MM.1S (cell line): ENCODE data around the gene UFD1.

Experiments
- DNase-seq: peaks from one replicate; pipeline ENCODE4 v3.0.0-alpha.2; 2015
- H2AFZ ChIP-seq: fragments of 300-600 bp; sonication (generic); 2 replicates; pipeline ENCODE4 v1.6.0; 2016; ENCODE audit warnings: antibody characterized with exemption, low read length
- H3F3A ChIP-seq: fragments of 300-600 bp; sonication (generic); 2 replicates; pipeline ENCODE4 v1.6.1; 2016; ENCODE audit warnings: mild to moderate bottlenecking, antibody characterized with exemption, low read length, moderate library complexity, mixed read lengths; ENCODE audit not compliant: insufficient read depth
- H3K27ac ChIP-seq: fragments of 300-600 bp; sonication (generic); 2 replicates; pipeline ENCODE4 v1.5.1; 2016; ENCODE audit warnings: mild to moderate bottlenecking, low read length
- H3K27me3 ChIP-seq: fragments of 300-600 bp; sonication (generic); replicated peaks from 2 replicates; pipeline ENCODE4 v1.6.0; 2016; ENCODE audit warnings: low read length; ENCODE audit not compliant: insufficient read depth
- H3K36me3 ChIP-seq: fragments of 300-600 bp; sonication (generic); replicated peaks from 2 replicates; pipeline ENCODE4 v1.6.1; 2016; ENCODE audit warnings: mild to moderate bottlenecking, low read length, mixed read lengths; ENCODE audit not compliant: insufficient read depth
- H3K4me1 ChIP-seq: fragments of 300-600 bp; sonication (generic); 2 replicates; pipeline ENCODE4 v1.6.1; 2016; ENCODE audit warnings: low read length, mixed read lengths
- H3K4me2 ChIP-seq: fragments of 300-600 bp; sonication (generic); 2 replicates; pipeline ENCODE4 v1.6.0; 2016; ENCODE audit warnings: low read depth, low read length
- H3K4me3 ChIP-seq: fragments of 300-600 bp; sonication (generic); 2 replicates; pipeline ENCODE4 v1.5.1; 2016; ENCODE audit warnings: low read length, mixed read lengths
- H3K79me2 ChIP-seq: fragments of 300-600 bp; sonication (generic); 2 replicates; pipeline ENCODE4 v1.6.1; 2016; ENCODE audit warnings: mixed run types, low read length, mixed read lengths
- H3K9ac ChIP-seq: fragments of 300-600 bp; sonication (generic); 2 replicates; pipeline ENCODE4 v1.6.1; 2016; ENCODE audit warnings: low read length, mixed read lengths
- H3K9me2 ChIP-seq: fragments of 300-600 bp; sonication (generic); replicated peaks from 2 replicates; pipeline ENCODE4 v1.6.1; 2016; ENCODE audit warnings: mild to moderate bottlenecking, low read length, mixed read lengths; ENCODE audit not compliant: insufficient read depth
- H3K9me3 ChIP-seq: fragments of 300-600 bp; sonication (generic); replicated peaks from 2 replicates; pipeline ENCODE4 v1.6.1; 2016; ENCODE audit warnings: mild to moderate bottlenecking, low read length, mixed read lengths; ENCODE audit not compliant: insufficient read depth
- H4K20me1 ChIP-seq: fragments of 300-600 bp; sonication (generic); 2 replicates; pipeline ENCODE4 v1.6.1; 2016; ENCODE audit warnings: mild to moderate bottlenecking, low read length, moderate library complexity, mixed read lengths; ENCODE audit not compliant: insufficient read depth
- EZH2 ChIP-seq: fragments of 300-600 bp; sonication (generic); optimal IDR thresholded peaks from 2 replicates; pipeline ENCODE3; 2017; ENCODE audit warnings: low read depth, mild to moderate bottlenecking, antibody characterized with exemption, low read length, mixed read lengths
- EZH2phosphoT487 ChIP-seq: fragments of 300-600 bp; sonication (generic); IDR thresholded peaks from 2 replicates; pipeline ENCODE4 v1.6.1; 2018; ENCODE audit warnings: antibody characterized with exemption, low read length
- TF ChIP-seq, protein P1 (sequence below): fragments of 300-600 bp; sonication (generic); IDR thresholded peaks from 2 replicates; pipeline ENCODE4 v1.5.1; 2016; ENCODE audit warnings: antibody characterized with exemption, low read length, mixed read lengths

Gene UFD1

GRCh38 chr22:19497245-19497644, 18.3 kb upstream of the UFD1 start:
- no peaks in the 10 kb centered on the region for H3F3A ChIP-seq
- no peaks in the 10 kb centered on the region for H4K20me1 ChIP-seq
- H3K9me3 ChIP-seq, result no peaks in the 10 kb centered on the region
- no peaks in the 10 kb centered on the region for H3K79me2 ChIP-seq
- TF ChIP-seq EZH2 (no peak), EZH2phosphoT487 (no peak)
- TF ChIP-seq, protein P1, sequence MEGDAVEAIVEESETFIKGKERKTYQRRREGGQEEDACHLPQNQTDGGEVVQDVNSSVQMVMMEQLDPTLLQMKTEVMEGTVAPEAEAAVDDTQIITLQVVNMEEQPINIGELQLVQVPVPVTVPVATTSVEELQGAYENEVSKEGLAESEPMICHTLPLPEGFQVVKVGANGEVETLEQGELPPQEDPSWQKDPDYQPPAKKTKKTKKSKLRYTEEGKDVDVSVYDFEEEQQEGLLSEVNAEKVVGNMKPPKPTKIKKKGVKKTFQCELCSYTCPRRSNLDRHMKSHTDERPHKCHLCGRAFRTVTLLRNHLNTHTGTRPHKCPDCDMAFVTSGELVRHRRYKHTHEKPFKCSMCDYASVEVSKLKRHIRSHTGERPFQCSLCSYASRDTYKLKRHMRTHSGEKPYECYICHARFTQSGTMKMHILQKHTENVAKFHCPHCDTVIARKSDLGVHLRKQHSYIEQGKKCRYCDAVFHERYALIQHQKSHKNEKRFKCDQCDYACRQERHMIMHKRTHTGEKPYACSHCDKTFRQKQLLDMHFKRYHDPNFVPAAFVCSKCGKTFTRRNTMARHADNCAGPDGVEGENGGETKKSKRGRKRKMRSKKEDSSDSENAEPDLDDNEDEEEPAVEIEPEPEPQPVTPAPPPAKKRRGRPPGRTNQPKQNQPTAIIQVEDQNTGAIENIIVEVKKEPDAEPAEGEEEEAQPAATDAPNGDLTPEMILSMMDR, result no peak
- no peak for DNase-seq
- H3K4me3 ChIP-seq, result no peak overlapping the region
- no peaks in the 10 kb centered on the region for H3K4me1 ChIP-seq
- H3K9ac ChIP-seq, result no peak overlapping the region
- H3K27ac ChIP-seq, result no peak overlapping the region
- no peak overlapping the region for H2AFZ ChIP-seq
- no peak overlapping the region for H3K4me2 ChIP-seq
- 0 out of 2 replicates have a peak, but pooled peaks cover 3% of the 10 kb centered on the region for H3K36me3 ChIP-seq
- no peaks in the 10 kb centered on the region for H3K9me2 ChIP-seq
- no peaks in the 10 kb centered on the region for H3K27me3 ChIP-seq

DNA sequence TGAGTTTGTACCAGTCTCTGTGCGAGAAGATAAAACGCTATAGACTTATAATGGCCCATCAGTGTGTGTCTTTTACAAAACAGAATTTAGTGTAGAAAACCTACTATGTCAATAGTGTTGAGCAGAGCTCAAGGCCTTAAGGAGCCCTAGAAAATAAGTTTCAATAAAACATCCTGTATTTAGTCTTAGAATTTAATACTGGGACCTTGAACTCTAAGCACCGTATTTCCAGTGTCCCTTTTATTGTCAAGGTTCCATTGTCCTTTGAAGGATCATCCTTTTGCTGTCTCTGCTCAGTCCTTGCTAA, 17.3 kb upstream of the UFD1 start:
- TF ChIP-seq, protein P1, result no peak
- TF ChIP-seq EZH2 (no peak), EZH2phosphoT487 (no peak)
- no peak for DNase-seq
- Histone ChIP-seq H3K9me2 (no peaks in the 10 kb centered on the region), H3K36me3 (0 out of 2 replicates have a peak, but pooled peaks cover 3% of the 10 kb centered on the region), H3K9me3 (no peaks in the 10 kb centered on the region), H3K79me2 (no peaks in the 10 kb centered on the region), H3K27ac (no peak overlapping the region), H3K4me1 (no peaks in the 10 kb centered on the region), H3F3A (no peaks in the 10 kb centered on the region), H2AFZ (no peak overlapping the region), H3K4me2 (no peak overlapping the region), H3K9ac (no peak overlapping the region), H3K27me3 (no peaks in the 10 kb centered on the region), H4K20me1 (no peaks in the 10 kb centered on the region), H3K4me3 (no peak overlapping the region)

- DNase-seq, result no peak
- Histone ChIP-seq H3K4me2 (no peak overlapping the region), H3K9me2 (no peaks in the 10 kb centered on the region), H2AFZ (no peak overlapping the region), H4K20me1 (no peaks in the 10 kb centered on the region), H3K9ac (no peak overlapping the region), H3K9me3 (no peaks in the 10 kb centered on the region), H3K27ac (no peak overlapping the region), H3K79me2 (no peaks in the 10 kb centered on the region), H3K4me1 (no peaks in the 10 kb centered on the region), H3K36me3 (0 out of 2 replicates have a peak, but pooled peaks cover 3% of the 10 kb centered on the region), H3K27me3 (no peaks in the 10 kb centered on the region), H3K4me3 (no peak overlapping the region), H3F3A (no peaks in the 10 kb centered on the region)
- TF ChIP-seq, protein P1, result no peak
- TF ChIP-seq EZH2phosphoT487, result no peak
Measured at GRCh38 chr22:19495562-19496323, 16.8 kb upstream of the UFD1 start.
